RPMI7951 (cell line): ENCODE measurements around the gene HILPDA. TPM values are rescaled to one million over a fixed set of nuclear protein-coding genes. Genes with fewer than 3 reads are reported as not detected.
"Not testable (repeated sequence)": the region's sequence is repeated elsewhere in the genome, so short reads cannot be mapped to it uniquely, and the experiment has no call there.

ENCODE experiments used
- DNase-seq: peaks from one replicate; pipeline ENCODE4 v3.0.0-alpha.2; 2012; ENCODE audit warnings: low read depth
- total RNA-seq: library from RNA; depleted of rRNA; stranded (reverse); fragments of >200 nt; shearing (Covaris generic); gene quantifications from 2 replicates; pipeline ENCODE4 v1.2.3, GENCODE V29; 2014; rRNA removed

Gene HILPDA
- total RNA-seq, 1 experiment from 2014 or later = 18.7 TPM

- DNase-seq = not testable (repeated sequence)
Observed at GRCh38 chr7:128463345-128463744, 7.7 kb downstream of the HILPDA start.

- DNase-seq = not testable (repeated sequence)
Observed at GRCh38 chr7:128463933-128464332, 8.3 kb downstream of the HILPDA start.

- not testable (repeated sequence) for DNase-seq
Observed at GRCh38 chr7:128466871-128467270, 11.2 kb downstream of the HILPDA start.

DNA sequence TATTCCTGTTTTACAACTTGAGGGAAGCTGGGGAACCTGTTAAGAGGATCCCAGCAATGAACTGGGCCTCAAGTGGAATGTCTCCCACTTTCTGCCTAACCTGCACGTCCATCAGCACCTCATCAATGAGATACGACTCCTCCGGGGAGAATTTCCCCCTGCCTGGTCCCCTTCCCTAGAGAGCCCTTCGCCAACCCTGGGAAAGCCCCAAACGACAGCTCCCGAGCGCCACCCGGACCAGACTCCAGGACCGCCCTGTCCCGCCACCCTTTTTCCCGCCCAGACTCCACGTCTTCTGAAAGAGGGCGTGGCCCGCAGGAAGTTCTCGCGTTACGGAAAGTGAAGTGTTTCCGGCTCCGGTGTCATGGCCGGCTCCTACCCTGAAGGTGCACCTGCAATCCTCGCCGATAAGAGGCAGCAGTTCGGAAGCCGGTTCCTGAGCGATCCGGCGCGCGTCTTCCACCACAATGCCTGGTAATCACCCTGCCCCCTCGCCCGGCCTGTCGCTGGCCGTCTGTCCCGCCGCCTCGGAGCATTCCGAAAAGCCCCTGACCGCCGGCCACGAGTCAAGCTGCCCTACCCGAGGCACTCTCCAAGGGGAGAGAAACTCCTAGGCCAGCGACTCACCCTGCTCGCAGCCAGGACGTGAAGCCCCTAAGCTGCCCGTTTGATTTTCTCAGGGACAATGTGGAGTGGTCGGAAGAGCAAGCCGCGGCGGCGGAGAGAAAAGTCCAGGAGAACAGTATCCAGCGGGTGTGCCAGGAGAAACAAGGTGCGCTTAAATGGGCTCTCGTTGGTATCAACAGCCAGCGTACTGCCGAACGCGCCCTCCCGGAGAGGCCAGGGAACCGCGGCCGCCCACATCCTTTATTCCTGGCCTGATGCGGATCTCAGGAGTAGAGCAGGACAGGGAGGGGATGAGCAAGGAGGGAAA, 21.0 kb downstream of the HILPDA start, which contains the start of gene METTL2B:
METTL2B (plus strand) TSS at position 347 of the 934 bp plus-strand sequence; CDS start at position 365, 18 bp downstream.
- peak; percentile 93 for DNase-seq

DNA sequence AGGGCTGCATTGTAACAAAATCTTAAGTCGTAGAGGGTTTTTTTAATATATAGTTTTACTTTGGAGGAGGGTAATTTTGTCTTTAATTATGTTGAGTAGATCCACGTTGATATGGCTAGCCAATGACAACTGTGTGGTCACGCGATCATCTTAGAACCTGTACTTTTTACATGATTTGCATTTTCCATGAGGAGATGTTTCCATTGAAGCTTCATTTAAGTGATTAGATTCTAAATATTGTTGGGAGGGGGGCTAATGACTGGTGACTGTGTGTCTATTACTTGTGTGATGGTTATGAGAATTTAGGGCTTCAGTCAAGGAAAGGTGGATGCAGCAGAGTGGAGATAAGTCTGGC, 21.6 kb downstream of the HILPDA start:
- DNase-seq = not testable (repeated sequence)

DNA sequence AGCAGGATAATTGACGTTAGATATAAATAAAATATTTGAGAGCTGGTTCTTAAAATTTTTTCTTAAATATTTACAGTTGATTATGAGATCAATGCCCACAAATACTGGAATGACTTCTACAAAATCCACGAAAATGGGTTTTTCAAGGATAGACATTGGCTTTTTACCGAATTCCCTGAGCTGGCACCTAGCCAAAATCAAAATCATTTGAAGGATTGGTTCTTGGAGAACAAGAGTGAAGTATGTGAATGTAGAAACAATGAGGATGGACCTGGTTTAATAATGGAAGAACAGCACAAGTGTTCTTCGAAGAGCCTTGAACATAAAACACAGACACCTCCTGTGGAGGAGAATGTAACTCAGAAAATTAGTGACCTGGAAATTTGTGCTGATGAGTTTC, 23.4 kb downstream of the HILPDA start:
- not testable (repeated sequence) for DNase-seq

DNA sequence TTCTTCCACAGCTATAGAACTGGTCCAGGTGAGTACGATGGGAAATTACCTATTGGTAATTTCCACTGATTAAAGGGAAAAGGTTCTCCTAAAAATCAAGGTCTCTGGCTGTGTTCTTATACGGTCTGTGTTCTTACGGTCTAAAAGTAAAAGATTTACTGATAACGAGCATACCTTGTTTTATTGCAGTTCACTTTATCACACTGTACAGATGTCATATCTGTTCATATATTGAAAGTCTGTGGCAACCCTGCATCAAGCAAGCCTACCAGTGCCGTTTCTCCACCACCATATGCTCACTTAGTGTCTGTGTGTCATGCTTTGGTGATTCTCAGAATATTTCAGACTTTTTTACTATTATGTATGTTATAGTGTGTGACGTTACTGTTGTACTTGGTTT, 32.5 kb downstream of the HILPDA start:
- not testable (repeated sequence) for DNase-seq

DNA sequence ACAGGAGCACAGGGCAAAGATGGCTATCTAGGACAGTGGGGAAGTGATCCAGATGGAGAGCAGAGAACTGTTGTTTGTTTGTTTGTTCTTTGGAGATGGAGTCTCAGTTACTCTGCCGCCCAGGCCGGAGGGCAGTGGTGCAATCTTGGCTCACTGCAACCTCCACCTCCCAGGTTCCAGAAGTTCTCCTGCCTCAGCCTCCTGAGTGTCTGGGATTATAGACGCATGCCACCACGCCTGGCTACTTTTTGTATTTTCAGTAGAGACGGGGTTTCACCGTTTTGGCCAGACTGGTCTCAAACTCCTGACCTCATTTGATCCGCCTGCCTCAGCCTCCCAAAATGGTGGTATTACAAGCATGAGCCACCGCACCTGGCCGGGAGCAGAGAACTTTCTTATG, 41.7 kb downstream of the HILPDA start:
- DNase-seq = no peak

DNA sequence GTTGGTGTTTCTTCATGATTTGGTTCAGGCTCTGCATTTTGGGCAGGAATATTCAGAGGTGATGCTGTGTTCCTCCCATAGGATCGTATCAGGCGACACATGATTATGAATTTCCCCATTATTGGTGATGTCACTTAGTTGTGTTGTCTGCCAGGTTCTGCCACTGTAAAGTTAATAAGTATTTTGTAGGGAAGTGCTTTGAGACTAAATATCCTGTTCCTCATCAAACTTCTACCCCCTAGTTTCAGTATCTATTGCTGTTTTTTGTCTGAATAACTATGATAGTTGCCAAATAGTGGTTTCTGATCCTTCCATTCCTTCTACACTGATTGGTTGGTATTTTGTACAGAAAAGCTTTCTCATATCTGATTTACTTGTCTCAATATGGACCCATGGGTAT, 49.7 kb downstream of the HILPDA start:
- not testable (repeated sequence) for DNase-seq

DNA sequence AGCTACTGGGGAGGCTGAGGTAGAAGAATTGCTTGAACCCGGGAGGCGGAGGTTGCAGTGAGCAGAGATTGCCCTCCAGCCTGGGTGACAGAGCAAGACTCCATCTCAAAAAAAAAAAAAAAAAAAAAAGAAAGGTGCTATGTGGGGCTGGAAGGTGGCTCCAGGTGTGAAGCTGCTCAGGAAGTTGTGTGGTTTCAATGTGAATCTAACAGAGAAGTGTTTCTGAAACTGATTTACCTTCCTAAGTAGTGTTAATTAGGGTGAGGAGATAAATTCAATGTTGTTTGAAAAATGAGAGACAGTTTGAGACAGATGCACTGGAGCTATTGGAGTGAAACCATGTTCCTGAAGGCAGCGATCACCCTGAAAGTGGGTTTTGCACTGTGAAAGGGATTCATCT, 51.1 kb downstream of the HILPDA start:
- not testable (repeated sequence) for DNase-seq

GRCh38 chr7:128507321-128507993, 51.8 kb downstream of the HILPDA start:
- not testable (repeated sequence) for DNase-seq

Other genes starting within 250 kb of the HILPDA start
- not detected in 2 replicates for gene LEP, start 214.6 kb upstream of the HILPDA start, total RNA-seq
- 11.7 and 11.8 TPM in 2 replicates for gene RBM28, start 112.0 kb upstream of the HILPDA start, total RNA-seq
- not detected in 2 replicates for gene PRRT4, start 94.2 kb upstream of the HILPDA start, total RNA-seq
- 63.2 and 75.8 TPM in 2 replicates for gene IMPDH1, start 45.9 kb upstream of the HILPDA start, total RNA-seq
- gene METTL2B, start 20.9 kb downstream of the HILPDA start, total RNA-seq = 29.2 and 30.8 TPM in 2 replicates
- gene GARIN1A, start 216.4 kb downstream of the HILPDA start, total RNA-seq = 0.10 and 0.48 TPM in 2 replicates